Right ventricle myocardium superior (tissue), 1 donor: ENCODE results near the gene RPN2. TPM values are rescaled to one million over a fixed set of nuclear protein-coding genes. Genes with fewer than 3 reads are reported as not detected.

ENCODE experiments used
- ATAC-seq: fragments of 200-7000 bp; cut with Tn5 transposase; one replicate; pipeline ENCODE4 v1.9.1; 2020; ENCODE audit warnings: mild to moderate bottlenecking; ENCODE audit not compliant: poor library complexity
- DNase-seq: peaks from one replicate; pipeline ENCODE4 v3.0.0-alpha.2; 2020
- intact Hi-C: fragments of 100-400 bp; cut with DNase I; formaldehyde crosslinking; loops from one replicate; pipeline ENCODE4 v1.11.2; 2022
- total RNA-seq: library from RNA; stranded (reverse); fragmentation: NEBNext Ultra II Directional; extraction: Animal tissue kit (Norgen Biotek cat#: 25700); gene quantifications from one replicate; pipeline ENCODE4 v1.2.1, GENCODE V29; 2021
- donor health status: DM: no; HTN: yes; CAD: no; lungs with severe emphysema.

The RPN2 gene
- total RNA-seq, 1 donor from 2014 or later: 86.0 TPM

- no peak for ATAC-seq
- DNase-seq: no peak
- intact Hi-C loops: no loop called here
These were observed 75.2 kb downstream of the RPN2 start for GRCh38 chr20:37254114-37254878.

DNA sequence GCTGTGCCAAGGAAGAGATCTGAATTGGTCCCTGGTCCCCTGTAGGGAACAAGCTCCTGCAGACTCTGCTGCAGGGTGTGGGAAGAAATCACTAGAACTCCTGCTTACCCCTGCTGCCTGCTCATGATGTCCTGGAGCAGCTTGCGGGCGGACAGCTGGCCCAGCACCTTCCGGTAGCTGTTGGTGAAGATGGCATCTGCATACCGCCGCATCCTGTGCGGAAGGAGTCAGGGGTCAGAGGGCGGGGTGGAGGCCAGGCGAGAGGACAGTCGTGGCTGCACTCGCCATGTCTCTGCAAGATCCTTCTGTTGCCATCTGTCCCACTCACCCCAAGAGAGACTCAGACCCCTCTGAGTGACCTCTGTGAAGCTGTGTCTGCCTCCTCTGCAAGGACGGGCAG is 77.2 kb downstream of the RPN2 start:
- ATAC-seq: no peak
- DNase-seq: no peak
- intact Hi-C loops: no loop called here

DNA sequence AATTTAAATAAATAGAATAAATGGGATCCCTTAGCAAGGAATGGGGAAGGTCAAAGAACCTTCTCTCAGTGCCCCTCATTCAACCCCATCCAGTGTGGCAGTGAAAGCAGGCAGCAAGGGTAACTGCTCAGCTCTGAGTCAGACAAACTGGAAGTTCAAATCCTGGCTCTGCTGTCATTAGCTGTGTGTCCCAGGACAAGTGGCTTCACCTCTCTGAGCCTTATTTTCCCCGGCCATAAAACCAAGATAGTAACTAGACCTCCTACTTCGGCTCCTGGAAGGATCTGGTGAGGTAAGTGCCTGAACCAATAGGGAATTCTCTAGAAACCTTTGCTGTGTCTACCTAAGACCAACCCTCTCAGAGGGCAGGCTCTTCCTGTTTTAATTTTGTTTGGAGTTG is 78.4 kb downstream of the RPN2 start:
- ATAC-seq (no peak), DNase-seq (no peak)
- intact Hi-C loops: no loop called here

DNA sequence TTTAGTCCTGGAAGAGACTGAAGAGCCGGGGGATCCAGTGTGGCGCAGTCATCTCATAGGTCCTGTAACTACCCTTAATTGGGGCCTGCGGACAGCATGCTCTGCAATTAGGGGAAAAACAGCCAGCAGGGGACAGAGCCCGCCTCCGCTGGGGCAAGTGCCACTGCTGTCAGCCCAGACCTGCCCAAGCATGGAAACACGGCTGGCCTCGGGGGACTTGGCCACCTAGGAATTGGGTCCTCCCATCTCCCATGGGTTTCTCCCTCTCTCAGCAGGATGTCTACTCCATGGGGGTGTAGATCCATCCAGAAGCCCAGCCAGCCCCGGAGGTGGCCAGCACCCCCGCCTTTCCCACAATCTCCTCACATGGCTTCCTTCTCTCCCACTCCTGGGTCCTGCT is 78.9 kb downstream of the RPN2 start:
- ATAC-seq (no peak), DNase-seq (no peak)
- intact Hi-C loops: no loop called here

DNA sequence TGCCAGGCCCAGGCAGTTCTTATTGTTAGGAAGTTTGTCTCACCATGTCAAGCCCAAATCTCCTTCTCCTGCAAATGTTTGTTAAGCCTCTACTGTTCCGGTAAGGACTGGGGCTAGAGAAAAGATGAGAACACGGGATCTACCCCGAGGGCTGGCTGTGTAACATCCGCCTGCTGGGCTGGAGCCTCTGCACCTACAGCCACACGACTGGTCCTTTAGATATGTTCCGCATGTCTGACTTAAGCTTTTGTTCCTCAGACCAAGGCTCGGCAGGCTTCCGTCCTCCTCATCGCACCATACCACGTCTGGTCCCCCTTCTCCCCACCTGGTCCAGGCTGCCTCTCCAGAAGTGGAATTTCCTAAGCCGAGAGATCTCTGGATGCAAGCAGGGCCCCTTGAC is 79.9 kb downstream of the RPN2 start:
- intact Hi-C loops: no loop called here
- DNase-seq: no peak
- ATAC-seq: no peak

DNA sequence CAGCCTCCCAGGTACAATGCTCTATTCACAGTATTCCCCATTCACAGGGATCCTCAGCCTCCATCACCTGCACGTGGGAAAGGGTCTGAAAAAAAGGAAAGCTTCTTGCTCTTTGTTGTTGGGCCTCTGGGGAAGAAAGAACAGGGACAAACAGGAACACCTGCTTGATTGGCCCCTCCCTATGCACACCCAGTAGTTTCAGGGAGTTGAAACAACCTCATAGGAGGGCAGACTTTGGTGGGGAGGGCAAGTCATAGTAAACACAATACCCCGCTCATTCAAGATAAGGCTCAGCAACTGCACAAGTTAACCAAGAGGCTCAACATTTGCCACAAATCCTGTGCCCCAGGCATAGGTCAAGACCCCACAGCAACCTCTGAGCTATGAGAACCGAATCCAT is 80.7 kb downstream of the RPN2 start:
- ATAC-seq: no peak

GRCh38 chr20:37260923-37261322 is 81.8 kb downstream of the RPN2 start:
- intact Hi-C loops: no loop called here
- ATAC-seq (no peak), DNase-seq (no peak)

More for the DNA sequence above, 80.7 kb downstream of the RPN2 start:
- intact Hi-C loops: no loop called here
- no peak for DNase-seq

DNA sequence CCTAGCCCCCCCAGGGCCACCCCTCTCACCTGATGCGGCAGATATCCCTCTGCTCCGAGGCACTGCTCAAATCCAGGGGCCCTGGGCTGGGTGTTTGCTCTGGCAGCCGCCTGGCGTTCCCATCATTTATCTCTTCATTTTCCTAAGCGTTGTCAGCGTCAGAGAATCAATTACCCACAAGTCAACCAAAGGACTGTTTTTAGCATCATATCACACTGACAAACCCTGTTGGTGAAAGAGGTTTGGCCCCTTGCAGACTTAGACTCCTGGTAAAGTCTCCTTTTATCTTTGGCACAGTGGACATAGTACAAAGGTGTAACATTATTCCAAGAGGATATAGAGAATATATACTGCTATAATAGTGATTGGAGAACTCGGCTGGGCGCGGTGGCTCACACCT is 82.6 kb downstream of the RPN2 start, which contains the start of gene GHRH:
TSS of gene GHRH (minus strand) at position 101 of the 400 bp plus-strand sequence. CDS start 4,925 bp downstream, outside the sequence.
- intact Hi-C loops: no loop called here
- ATAC-seq: no peak
- DNase-seq: no peak

- no peak for DNase-seq
- intact Hi-C loops: no loop called here
- ATAC-seq: no peak
These were observed 83.4 kb downstream of the RPN2 start for GRCh38 chr20:37262505-37262904.

DNA sequence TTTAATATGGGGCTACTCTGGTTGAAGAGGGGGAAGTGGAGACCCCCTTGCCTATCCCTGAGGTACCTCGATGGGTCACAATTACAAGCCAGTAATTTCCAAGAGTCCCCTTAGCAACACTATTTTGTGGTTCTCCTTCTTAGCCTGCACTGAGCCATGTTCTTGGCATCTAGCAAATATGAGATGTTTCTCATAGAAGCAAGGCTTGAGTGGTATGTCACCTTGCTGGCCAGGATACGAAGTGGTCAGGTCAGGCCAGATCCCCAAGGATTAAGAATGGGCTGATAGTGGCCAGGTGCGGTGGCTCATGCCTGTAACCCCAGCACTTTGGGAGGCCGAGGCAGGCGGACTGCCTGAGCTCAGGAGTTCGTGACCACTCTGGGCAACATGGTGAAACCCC is 84.6 kb downstream of the RPN2 start:
- ATAC-seq: no peak
- intact Hi-C loops: no loop called here

GRCh38 chr20:37265152-37265551 is 86.0 kb downstream of the RPN2 start:
- ATAC-seq (no peak), DNase-seq (no peak)
- intact Hi-C loops: no loop called here

More for the DNA sequence above, 84.6 kb downstream of the RPN2 start:
- no peak for DNase-seq

DNA sequence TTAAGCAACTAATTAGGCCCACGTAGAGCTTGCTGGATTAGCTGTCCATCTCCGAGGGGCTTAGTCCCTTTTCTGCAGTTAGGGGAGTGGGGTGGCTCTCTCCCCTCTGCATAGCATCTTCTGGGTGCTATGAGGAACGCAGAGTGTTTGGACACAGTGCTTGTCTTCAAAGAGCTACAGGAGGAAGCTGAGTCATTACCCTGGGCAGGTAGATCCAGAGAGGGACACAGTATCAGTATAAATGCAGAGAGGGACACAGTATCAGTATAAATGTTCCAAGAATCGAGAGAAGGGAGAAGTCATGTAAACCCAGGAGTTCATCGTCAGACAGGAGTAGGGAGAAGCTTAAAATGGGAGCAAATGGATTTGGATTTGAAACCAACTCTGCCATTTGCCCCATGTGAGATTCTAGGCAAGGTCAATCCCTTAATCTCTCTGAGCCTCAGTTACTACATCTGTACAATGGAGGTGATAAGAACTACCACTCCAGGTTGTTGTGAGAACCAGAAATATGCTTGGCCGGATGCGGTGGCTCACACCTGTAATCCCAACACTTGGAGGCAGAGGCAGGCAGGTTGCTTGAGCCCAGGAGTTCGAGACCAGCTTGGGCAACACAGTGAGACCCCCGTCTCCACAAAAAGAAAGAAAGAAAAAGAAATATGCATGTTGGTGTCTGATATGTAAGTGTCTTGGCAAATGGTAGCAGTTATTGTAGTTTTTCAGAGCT is 88.0 kb downstream of the RPN2 start:
- no peak for ATAC-seq
- intact Hi-C loops: no loop called here
- no peak for DNase-seq

GRCh38 chr20:37267667-37268313 is 88.7 kb downstream of the RPN2 start:
- DNase-seq: no peak
- no peak for ATAC-seq
- intact Hi-C loops: loop anchor here (2.0 kb wide), 1 partner anchor 267 kb away; no protein-coding TSS in a partner anchor

DNA sequence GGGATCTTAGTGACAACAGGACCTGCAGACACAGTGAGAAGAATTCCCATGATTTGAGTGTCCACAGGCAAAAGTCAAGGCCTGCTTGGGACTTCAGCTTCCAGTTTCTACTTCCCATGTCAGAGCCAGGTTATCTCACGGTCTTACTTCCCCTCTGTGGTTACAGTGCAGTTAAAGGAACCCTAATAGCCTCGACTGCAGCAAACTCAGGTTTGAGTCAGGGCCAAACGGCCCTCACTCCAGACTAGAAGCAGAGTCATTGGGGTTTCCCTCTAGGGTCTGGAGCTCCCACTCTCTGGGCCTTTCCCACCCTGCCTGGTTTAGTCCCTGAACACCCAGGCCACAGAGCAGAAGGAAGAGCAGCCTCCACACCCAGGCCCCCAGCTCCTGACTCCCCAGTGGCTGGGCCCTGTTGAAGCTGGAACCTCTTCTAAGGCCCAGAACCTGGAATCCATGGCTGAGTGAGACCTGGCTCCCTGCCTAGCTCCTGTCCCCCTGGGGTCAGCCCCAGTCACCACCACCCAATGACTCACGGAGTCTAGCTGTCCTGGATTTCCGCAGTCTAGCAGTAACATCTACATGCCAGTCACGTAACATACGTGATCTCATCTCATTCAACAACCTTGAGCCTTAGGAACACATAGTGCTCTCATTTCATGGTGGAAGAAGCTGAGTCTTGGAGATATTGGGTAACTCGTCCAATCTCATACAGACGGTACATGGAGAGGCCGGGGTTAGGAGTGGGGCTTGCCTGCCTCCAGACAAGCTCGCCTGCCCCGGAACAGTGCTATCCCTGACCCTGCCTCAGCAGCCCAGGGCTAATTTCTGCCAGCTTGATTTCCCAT is 91.7 kb downstream of the RPN2 start:
- ATAC-seq: peak; percentile 50

DNA sequence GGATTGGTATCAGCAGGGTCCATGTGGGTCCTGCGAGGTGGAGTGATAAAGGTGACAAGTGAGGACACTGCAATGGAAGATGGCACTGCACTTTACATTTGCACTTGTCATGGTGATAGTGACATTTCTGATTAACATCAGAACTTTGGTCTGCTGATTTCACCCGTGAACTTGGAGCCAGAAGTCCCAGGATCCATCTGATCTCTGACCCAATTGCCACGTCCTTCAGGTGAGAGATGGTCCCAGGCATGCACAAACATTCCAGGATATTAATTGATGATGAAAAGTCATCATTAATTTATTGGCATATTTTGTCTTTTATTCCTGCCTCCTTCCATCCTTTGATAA is 92.3 kb downstream of the RPN2 start:
- intact Hi-C loops: loop anchor here (2.0 kb wide), 1 partner anchor 257 kb away; no protein-coding TSS in a partner anchor
- ATAC-seq (no peak), DNase-seq (no peak)

More for the DNA sequence above, 91.7 kb downstream of the RPN2 start:
- DNase-seq: no peak
- intact Hi-C loops: loop anchor here (2.0 kb wide), 1 partner anchor 258 kb away; no protein-coding TSS in a partner anchor

DNA sequence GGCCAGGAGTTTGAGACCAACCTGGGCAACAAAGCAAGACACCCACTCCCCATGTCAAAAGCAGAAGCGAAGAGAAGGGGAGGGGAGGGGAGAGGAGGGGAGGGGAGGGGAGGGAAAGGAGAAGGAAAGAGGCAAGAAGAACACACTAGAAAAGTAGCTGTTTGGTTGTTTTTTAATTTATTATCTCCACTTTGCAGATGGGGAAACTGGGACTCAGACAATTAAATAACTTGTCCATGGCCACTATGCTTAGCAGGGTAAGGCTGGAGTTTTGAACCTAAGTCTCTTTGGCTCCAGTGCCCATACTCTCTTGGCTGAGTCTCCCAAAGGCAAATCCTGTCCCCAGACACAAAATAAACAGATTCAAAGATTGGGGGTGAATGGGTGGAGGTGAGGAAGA is 94.9 kb downstream of the RPN2 start:
- ATAC-seq: no peak
- intact Hi-C loops: no loop called here
- no peak for DNase-seq

DNA sequence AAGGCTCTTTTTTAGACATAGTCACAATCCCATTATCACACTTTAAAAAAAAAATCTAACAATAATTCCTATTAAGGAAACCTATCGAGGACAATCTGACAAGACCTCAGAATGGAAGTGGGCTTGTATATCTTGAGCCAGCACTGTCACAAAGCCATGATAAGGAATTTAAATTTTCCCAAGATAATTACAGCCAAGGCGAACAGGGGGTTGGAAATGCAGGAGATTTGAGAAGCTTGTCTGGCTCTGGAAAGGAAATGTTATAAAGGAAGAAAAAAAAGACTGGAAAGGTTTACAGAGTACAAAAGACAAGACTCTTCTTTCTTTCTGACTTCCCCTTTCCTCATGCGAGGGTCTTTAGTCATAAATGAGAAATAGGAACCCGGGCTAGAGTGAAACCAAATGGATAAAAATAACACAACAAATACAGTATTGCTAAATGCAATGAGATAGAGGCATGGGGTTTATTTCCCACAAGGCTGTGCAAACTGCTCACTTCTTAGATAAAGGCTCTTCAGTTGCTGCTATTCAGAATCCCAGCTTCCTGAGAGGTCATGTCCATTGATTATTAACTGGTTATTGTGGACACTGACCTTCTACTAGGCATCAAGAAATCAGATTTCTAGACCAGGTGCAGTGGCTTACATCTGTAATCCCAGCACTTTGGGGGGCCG is 95.9 kb downstream of the RPN2 start:
- ATAC-seq (peak; percentile 14), DNase-seq (no peak)
- intact Hi-C loops: no loop called here
